ENCODE results near the gene REXO5.

Gene REXO5

DNA sequence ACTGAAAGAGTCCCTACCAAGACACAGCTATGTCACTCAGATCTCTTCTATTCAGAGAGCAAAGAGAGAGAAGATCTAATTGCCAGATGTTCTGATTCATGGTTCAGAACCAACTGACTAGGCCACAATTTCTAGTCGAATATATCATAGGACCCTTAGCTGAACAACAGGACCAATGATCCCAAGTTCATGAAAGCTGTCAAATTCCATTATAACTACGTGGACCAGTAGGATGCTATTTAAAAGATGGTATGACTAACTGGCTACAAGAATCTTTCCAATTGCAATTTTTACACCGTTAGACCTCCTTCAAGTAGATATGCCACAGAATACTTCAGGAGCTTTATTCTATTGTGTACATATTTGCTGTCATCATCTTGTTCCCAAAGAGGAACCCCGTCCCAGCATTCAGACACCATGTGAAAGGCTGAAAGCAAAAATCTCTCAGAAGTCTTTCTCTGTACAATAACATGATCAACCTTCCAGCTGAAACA lies 67.8 kb downstream of the REXO5 start:
- no peak for DNase-seq

DNA sequence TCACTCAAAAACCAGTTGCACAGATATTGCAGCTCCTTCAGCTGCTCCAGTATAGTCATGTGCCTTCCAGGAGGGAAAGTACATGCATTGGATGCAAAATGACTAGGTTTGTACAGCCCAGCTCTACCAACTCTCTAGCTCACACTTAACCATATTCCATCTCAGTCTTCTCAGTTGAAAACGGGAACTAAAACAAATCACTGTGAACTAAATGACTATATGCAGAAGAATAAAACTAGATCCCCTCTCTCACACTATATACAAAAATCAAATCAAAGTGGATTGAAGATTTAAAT lies 69.0 kb downstream of the REXO5 start:
- DNase-seq = no peak

DNA sequence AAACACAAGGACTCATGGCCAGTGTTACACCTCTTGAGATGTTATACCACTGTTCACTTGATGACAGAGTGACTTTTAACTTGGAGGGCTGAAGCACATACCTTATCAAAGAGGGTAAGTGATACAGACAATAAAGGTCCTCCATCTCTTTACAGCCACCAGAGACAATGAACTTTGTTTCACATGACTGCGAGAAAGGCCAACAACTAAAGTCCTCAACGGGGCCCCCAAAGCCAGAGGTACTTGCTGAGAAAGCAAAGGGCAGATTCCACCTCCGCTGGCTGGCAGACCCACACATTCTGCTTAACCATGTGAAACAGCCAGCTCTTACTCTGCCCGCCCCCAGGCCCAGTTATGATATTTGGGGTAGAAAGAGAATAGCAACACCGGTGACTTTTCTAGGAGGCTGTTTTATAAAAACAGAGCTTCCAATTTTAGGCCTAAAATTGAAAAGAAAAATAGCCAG lies 72.4 kb downstream of the REXO5 start:
- DNase-seq = no peak

DNA sequence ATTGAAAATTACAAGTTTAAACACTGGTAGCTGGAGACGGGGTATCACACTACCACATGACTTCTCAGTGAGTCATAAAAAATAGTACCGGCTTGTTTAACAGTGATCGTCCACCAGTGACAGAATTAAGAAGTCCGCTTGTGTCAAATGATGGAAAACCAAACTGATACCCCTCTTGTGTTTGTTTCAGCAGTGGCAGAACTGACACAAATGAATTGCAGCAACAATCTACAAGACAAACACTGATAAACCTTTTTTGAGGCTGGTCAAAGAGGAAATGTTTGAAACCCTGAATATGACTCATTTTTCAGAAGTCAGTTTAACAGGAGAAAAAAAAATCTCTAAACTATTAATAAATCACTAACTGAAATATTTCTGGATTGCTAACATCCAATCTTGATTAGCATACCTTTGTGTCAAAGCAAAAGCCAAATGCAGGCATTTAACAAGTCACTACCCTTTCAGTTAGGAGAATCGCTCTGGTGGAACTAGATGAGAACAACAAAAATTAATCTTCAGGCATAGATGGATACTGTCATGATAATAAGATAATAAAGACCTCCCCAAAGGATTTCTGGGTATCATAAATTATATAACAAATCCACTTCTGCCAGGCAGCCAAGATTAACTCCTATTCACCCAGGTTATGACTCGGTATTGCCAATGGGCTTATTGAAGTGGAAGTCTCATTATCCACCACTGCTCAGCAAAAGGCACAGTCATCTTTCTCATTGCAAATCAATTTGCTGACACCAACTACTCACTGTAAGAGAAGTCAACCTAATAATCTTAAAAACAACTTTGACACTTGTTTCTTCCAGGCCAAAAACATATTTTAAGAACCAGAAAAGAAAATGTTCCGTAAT lies 73.1 kb downstream of the REXO5 start:
- DNase-seq = no peak

DNA sequence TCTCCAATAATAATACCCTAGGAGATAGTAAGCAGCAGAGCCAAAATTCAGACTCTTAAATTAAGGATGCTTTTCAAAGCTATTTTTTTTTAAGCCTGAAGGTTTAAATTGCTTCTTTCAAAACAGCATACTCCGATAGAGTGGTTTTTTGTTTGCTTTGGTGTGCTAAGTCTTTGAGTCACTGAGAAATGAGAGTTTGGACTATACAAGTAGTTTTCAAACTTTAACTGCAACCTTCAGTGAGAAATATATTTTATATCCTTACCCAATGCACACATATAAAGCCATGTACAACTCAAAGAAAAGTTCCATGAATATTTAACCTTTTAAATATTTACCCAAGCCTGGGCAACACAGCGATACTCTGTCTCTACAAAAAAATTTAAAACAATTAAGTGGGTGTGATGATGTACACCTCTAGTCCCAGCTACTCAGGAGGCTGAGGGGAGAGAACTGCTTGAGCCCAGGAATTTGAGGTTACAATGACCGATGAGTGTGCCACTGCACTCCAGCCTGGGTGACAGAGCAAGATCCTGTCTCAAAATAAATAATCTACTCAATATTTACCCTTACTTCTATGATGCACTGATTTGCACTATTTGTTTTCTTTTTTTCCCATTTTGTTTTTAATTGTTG lies 74.7 kb downstream of the REXO5 start:
- DNase-seq = no peak

DNA sequence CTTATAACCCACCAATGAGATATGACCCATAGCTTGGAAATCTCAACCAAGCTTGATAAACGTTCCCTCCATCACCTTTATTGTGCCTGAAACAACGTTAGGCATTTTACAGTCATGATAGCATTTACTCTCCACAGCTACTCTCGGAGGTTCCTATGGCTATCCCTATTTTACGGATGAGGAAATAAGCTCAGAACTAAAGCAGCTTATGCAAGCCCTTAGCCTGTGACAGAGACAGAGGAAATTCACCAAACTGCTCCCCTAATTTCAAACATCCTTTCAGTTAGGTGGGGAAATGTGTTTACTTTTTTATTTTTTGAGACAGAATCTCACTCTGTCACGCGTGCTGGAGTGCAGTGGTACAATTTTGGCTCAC lies 75.2 kb downstream of the REXO5 start:
- DNase-seq = no peak

DNA sequence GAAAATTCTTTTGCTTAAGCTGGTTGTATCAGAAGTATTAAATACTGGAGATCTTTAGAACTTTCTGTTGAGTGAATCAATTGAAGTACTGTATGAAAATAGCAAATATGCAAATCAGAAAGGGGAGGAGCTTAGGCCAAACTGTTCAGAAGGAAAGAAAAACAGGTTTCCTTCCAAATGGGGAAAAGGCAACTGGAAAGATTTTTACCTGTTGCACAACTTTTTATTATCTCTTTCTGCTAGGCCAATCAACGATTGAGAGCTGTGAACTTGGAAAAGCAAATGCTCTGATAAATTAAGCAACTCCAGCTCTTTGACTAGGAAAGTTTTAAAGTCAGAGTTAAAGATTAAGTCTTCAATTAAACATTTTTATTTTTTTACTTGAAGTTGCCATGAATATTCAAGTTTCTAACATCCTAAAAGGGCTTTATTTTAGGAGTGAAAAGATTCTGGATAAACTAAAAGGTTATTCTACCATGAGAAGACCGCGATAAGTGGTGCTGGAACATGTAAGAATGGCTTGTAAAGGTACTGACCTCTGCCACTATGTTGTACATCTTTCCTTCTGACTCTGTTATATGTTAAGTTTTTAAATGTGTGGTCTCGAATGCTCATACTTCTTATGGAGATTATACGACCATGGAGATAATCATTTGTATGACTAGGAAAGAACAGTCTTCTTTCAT lies 77.4 kb downstream of the REXO5 start:
- no peak for DNase-seq

DNA sequence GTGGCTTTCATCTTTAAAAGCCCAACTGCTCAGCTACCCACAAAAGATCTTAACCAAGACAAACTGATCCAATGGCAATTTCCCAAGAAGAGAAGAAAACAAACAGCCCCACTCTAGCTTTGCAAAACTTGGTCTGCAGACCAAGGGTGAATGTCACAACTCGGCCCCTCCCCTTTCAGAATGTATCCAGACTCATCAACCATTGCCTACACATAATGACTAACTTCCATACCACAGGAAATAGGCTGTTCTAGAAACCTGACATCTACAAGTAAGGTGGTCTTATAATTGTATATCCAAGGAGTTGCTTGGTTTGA lies 77.9 kb downstream of the REXO5 start:
- no peak for DNase-seq

DNA sequence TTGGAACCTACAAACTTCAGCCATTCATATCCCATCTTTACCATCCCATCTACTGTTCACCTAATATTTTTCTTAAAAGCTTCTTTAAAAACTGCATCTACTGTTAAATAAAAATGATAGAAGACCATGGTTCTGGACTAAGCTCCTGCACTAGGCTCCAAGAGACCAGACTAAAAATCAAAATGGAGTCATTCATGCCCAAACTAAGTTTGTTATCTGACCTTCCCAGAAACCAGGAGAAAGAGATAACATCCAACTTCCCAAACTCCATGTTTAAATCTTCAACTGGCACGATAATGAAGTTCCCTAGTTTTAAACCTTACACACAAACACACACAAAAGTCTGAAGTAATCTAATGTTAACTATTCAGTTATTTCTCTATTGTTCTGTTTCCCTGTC lies 80.0 kb downstream of the REXO5 start:
- DNase-seq = no peak

DNA sequence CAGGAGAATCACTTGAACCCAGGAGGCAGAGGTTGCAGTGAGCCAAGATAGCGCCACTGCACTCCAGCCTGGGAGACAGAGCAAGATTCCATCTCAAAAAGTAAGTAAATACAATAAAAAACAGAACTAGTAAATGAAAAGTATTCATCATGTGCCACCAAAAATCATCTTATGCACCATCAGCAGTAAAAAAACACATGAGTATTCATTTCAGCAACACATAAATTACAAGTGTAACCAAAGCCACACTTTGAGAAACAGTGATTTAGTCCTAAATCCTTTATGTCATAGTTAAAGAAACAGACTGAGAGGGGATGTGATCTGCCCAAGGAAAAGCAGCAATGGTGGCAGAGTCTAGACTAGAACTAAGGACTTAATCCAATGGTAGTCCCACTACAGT lies 80.9 kb downstream of the REXO5 start:
- no peak for DNase-seq

DNA sequence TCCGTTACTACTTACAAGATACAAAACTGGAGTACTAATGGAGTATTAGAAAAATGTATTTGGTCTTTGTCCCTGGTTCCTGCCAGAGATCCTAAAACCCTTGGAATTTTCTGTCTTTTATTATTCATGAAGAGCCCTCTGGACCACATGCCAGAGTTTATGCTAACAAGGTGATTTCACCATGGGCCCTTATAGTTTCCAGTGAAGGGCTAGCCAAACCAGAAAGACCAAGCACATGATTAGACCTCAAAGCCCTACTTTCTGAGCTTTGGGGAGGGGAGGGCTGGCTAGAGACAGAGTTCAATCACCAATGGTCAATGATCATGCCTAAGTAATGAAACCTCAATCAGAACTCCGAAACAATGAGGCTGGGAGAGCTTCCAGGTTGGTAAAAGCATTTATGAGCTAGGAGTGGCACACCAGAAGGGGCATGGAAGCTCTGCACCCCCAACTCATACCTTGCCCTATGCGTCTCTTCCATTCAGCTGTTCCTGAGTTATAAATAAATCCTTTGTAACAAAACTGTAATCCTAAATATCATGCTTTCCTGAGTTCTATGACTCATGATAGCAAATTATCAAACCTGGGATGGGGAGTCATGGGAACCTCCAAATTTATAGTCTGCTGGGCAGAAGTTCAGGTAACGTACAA lies 83.4 kb downstream of the REXO5 start:
- DNase-seq = no peak

DNA sequence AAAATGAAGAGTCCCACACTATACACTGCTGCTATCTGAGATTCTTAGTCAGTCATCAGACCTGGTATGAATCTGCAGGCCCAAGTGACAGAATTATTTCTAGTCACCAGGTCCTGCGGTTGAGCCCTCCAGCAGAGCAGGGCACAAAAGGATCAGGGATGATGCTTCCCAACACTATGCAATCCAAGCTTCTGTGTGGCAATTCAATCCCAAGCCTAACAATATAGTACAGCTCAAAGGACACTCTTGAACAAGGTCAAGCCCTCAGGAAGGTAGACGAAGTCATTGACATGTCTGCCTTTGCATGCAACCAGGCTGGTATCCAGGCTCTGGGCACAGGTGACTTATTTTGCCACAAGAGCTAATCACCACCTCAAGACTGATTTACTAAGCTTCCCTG lies 88.1 kb downstream of the REXO5 start:
- no peak for DNase-seq

DNA sequence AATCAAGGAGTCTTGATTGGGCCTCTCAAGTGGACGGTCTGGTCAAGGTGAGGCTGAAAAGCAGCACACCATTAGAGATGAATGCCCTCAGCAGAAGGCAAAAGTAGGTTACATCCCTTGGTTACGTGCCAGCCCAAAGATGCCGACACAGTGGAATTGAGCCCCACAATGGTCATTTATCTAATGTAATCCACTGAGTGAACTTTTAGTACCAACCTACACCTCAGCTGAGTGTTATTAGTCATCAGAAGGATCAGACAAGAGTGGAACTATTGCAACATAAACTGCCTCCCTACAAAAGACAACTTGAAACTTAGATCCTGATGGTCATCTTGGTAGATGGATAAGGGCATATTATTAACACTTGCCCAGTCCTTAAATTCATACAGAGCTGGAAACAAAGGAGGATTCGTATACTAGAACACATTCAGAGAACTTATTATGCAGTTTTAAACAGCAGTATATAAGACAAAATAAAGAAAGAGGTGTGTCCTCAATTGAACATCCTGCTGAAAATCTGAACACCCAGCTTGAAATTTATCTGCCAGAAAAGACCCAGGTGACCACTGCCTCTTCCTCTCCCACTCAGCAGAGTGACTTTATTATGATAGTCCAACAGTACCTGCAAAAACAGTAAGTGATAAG lies 91.0 kb downstream of the REXO5 start:
- DNase-seq = no peak

DNA sequence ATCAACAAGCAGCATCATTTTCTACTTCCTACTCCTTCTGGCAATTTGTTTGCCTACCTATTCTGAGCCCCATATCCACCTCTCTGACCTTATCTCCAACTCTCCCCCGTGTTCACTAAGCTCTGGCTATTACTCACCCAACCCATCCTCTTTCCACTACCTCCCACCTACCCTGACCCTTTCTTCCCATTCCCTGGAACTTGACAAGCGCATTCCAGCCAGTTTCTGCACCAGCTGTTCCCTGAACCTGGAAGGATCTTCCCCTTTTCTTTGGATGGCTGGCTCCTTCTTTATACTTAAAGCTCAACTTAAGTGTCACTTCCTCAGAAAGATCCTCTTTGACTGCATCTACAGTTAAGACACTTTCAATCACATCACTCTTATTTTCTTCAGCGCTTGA lies 91.6 kb downstream of the REXO5 start:
- DNase-seq = no peak

DNA sequence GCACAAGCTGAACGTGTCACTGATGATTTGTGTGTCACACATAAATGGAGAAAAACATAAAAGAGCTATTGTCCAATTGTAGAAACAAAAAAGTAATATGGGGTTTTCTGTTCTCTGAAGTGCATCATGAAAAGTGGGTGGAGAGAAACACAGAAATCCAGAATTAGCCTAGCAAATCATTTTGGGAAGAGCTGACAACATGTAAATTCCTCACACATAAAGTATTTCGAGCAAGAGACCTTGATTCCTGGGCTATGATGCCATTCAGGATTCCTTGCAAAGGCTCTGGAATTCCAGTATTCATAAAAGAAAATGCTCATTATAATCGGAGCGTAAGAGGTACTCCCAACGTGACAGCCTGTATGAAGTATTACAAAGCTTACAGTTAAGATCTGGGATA lies 92.7 kb downstream of the REXO5 start:
- no peak for DNase-seq

All from NCI-H1930 (cell line).